ENCODE data around the gene IMMT.
"Not testable (repeated sequence)": the region's sequence is repeated elsewhere in the genome, so short reads cannot be mapped to it uniquely, and the experiment has no call there.

The IMMT gene

DNA sequence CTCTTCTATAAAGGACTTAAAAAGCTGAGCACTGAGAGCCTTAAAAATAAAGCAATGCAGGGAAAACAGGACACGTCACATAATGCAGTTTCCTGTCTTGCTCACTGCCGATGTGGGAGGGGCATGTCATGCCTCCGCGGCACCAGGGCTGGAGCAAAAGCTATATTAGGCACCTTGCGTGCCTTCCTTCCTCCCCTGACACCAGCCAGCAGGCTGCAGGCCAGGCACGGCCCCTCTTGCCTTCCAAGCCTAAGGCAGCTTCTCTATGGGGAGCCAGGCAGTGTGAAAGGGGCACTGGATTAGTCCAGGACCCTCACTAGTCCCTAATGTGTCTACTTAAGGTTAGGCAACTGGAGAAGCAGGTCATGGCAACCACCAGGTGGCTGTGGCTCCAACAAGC, 30.3 kb upstream of the IMMT start:
- DNase-seq = no peak

DNA sequence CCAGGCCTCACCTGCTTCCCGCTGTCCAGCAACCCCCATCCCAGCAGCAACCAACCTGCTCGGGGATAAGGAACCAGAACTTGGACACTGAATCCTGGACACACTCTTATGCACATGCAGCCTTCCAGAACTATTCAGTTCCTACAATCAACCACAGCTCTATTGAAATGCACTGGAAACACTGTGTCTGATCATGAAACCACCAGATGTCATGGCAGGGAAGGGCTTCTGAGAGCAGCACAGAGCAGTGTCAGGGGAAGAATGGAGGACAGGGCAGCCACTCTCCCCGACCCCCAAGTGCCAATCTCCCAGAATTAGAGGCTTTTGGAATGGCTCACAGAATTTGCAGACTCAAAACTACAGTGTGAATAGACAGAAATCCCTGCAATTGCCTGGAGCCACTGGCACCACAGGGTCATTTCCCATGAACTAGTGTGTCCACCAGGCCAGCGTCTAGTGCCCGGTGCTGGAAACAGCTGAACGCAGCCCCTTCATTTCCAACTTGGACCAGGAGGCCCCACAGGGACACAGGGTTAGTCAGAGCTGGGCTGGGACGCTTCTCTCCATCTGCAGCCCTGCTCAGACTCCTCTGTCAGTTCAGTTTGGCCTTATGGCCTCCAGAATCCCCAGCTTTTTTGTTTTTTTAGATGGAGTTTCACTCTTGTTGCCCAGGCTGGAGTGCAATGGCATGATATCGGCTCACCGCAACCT, 29.5 kb upstream of the IMMT start:
- no peak for DNase-seq

DNA sequence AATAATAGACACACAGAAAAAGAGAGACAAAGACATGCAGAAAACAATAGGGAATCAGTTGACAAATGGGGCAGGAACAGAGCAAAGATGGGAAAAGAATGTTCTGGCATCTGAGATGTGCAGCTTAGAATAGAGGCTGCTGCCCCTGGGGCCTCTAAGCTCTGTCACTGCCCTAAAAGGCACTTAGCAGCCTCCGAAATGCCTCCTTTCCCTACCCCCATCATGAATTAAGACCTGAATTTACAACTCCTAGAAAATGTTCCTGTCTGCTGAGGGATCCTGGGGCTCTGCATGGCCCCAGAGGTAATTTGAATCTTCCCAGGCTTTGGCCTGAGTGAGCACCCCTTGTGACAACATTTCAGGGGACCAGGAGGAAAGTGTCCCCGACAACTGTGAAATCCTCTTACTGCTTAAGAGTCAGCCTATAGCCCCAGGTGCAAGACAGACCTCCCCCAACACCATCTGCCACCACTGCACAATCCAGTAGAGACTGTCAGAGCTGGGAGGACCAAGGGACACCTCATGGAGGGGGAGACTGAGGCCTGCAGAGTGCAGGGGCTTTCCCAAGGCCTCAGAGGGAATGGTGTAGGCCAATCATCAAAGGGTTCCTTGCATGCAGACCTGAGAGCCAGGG, 28.8 kb upstream of the IMMT start:
- DNase-seq = no peak

DNA sequence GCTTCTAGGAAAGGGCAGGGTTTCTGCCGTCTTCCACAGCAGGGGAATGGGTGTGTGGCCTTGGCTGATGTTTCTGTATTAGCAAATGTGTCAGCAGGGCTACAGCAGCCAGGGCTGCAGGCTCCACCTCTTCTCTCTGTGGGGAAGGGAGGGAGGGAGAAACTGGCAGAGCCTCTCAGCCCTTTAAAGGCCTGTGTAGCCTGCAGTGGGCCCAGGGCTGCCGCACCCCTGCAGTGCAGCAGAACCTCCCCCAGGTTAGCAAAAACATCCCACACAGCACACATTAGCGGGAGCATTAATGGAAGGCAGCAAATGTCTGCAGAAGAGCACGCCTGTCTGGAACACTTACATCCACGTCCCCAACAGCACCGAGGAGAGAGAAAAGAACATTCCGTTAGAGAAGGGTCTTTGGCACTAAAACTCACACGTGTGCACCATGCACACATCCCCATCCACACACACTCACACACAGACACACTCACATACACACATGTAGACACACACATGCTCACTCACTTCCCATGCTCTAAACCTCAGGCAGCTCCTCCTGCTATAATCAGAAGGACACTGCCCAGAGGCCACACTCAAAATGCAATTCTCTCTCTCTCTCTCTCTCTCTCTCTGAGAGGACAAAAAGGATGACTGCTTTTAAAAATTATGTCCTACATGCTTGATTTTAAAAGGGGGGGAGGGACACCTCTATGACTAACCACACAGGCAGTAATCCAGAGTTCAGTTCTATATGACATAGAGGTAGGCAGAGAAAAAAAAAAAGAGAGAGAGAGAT, 28.1 kb upstream of the IMMT start:
- no peak for DNase-seq

DNA sequence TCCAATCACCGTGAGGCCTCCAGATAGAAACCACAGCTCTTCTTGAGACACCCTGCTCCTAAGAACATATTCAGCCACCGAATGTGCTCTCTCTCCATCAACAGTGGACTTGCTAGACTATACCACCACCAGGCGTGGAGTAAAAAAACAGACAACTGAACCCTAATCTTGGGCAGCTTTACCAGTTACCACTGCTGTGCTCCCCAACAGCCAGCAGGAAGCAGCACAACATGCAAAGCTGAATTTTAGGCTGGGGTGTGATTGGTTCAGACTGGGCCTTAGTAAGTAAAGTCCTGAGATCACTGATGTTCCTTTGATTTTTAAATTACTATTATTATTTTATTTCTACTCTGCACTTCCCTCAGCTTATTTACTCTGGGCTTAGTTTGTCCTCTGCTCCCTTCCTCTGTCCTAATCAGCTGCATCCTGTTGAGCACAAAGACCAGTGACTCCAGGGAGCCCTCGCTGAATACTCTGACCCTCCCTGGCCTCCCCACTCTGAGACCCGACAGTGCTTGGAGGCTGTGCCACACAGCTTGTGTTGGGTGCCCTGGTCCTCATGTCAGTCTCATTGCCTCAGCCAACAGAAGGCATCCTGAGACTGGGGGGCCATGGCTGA, 25.9 kb upstream of the IMMT start:
- peak; percentile 47 to 71 for DNase-seq

DNA sequence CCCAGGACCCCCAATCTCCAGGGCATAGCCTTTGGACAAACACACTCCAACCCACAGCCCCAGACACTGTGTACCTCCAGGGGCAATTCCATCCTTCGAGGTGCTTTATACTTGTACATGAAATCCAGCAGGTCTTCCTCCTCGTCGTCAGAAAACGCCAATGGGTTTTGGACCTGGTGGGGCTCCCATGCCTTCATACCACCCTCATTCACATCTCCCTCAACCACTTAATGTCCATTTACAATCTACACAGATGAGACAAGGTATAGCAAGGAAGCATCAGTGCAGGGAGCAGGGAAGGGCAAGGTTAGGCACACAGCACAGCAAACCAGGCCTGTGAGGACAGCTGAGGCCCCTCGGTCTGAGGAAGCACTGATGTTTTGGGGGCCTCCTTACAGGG, 24.6 kb upstream of the IMMT start:
- no peak for DNase-seq

DNA sequence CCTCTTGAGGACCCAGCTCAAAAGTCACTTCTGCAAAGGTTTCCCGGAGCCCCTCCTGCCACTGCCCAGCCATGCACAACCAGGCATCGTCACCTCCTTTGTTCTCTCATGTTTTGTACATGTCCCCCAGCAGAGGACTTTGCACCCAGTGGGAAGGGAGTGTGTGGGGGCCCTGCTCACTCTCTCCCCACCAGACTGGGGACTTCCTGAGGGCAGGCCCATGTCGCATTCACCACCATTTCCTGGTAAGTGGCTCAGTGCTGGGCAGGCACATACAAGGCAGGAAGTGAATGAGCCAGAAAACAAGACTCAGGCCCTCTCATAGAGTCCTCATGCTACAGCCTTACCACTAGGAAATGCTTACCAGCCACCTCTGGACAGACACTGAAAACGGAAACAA, 22.9 kb upstream of the IMMT start:
- no peak for DNase-seq

DNA sequence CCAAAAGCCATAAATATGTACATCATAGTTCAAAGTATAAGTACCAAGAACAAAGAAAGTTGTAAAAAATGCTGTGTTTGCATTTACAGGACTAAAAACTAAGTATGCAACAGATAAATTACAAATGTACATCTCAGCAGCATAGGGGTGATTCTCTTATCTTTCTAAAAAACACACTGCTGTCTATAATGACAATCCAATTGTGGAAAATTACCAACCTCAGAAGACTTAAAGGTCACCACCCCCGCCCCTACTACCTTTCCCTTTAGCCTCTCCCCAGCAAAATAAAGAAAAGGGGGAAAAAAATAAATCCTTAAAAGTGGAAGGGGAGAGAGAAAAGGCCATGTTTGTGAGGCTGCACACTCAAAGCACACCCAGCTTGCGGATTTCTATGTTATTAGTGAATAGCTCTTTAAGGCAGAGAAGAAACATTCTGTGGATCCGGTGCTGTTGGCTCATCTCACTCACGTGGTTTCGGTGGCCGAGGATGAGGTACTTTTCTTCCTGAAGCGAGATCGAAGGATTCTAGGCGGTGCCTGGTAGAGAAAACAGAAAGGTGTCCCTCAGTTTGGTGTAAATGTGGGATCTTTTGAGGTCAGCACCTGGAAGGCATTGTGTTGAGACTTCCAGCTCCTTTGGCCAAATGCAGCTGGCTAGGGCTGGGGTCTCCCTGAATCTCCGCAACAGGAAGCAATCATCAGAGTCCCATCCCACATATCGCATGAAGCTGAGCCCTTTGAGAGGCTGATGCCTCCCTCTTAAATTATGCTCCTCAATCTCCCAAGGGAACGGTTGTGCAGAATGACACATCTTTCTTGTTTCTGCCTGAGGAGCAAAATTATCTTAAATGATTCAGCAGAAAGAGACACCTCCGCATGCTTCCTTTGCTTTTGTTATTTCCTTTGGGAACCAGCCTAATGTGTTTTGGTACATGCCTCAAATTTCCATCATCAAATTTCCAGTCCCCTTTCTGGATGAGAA, 21.6 kb upstream of the IMMT start:
- no peak for DNase-seq

DNA sequence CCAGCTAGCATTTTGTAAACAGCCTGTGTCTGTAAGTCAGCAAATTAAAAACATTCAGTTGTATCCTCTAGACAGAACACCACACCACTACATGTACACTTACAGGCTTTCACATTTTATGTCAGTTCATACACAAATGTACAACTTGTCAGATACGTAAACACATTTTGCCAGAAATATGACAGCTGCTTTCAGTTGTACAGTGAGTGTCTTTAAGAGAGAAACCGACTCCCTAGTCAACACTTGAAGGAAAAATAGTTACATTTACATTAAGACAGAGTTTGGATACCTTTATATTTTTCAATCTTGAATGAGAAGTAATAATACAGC, 19.2 kb upstream of the IMMT start:
- DNase-seq = no peak

DNA sequence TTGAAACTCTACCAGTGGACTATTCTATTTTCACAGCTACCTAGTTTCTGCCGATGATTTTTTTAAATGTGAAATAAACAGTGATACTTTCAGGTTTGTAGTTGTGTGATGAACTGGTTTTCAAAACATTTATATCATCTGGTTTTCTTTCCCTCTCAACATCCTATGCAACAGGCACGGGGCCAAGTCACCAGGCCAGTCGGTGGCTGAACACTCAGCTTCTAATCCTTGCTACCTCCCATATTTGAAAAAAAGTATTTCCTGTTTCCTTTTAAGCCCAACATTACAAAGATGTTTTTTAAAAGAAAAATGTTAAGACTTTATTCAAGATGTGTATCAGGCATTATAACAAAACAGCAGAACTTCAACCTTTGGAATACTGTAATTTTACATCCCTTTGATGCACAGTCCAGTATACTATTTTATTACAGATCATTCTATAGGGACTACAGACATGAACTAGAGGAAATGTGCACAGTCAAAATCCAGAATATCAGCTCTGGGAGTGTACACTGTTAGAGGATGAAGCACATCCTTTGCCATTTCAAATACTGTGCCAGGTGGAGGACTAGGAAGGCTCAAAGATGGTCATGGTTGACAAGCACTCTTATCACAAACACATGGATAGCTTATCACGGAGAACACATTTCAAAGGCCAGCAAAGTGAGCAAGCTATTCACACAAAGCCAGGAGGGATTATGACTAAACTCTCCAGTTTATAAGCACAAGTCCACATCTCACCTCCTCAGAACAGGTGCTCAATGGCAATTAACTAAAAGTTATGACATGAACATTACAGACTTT, 18.6 kb upstream of the IMMT start:
- no peak for DNase-seq

DNA sequence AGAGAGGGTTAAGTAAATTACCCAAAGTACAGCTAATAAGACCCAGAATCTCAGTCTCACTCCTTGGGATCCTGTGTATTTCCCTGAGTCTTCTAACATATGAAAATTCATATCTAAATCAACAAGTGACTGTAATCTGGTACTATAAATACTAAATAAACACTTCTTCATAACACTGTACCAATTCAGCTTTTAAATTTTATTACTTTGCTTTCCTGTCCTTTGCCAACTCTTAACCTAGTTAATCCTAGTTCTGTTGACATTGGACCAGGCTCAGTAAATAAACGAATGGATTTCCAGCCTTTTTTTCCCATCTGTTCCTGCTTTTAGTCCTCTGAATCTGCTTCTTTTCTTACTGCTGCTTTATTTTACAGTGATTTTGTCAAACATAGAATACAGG, 17.8 kb upstream of the IMMT start:
- no peak for DNase-seq

DNA sequence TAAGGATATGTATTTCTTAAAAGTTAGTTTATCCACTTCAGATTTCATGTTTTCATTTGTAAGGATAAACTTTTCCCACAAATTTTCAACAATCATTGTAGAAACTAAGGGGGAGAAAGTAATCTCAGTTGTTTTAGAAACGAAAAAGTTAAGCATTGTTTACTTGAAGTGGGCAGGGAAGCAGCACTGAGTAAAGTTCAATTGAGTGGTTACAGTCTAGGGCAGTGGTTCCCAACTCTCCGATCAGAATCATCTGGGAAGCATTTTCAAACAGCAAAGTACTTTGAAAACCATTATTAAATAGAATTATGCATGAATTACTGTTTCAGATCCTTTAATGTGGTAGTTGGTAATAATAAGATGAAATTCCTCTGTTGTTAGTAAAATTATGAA, 16.5 kb upstream of the IMMT start:
- no peak for DNase-seq

DNA sequence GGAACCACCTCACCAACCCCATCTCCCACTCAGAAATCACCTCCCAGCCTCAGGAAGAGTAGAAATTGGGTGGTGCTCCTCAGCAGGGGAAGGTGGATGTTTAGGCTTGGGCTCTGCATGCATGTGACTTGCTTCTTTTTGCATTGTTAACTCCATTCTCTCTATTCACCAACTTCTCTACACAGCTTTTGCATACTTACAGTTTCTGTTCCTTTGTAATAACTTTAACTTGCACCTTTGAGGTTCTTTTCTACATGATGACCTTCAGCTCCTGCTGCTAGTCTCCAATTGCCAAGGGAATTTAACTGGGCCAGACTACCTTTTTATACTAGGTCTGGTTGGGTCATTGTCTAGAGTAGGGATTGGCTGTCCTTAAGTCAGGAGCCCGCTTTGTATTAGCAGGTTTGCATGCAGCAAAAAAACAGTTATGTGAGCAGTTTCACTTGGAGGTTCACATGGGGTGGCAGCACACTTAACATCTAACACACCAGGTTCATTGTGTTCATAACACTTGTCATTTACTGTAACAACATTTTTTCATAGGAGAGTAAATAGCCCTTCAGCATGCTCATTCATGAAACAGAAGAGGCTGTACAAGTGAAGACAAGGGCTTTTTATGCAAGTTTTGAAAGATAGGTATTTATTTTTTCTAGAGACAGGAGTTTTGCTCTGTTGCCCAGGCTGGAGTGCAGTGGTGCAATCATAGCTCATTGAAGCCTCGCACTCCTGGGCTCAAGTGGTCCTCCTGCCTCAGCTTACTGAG, 16.0 kb upstream of the IMMT start:
- DNase-seq = no peak

DNA sequence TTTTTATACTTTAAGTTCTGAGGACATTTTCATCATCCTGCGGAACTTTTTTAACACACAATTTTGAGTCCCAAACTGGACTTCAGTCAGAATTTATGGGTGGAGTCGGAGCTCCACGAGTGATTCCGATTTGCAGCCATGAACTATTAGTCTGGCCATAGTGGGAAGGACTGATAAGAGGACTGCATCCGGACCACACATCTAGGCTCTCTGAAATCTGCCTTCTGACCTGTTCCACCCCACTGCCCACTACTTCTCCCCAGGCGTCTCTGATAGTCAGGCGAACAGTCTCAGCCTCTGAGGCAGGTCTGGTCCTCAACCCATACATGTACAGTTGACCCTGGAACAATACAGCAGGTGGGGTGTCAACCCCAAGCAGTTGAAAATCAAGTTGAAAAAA, 9.2 kb upstream of the IMMT start:
- no peak for DNase-seq

DNA sequence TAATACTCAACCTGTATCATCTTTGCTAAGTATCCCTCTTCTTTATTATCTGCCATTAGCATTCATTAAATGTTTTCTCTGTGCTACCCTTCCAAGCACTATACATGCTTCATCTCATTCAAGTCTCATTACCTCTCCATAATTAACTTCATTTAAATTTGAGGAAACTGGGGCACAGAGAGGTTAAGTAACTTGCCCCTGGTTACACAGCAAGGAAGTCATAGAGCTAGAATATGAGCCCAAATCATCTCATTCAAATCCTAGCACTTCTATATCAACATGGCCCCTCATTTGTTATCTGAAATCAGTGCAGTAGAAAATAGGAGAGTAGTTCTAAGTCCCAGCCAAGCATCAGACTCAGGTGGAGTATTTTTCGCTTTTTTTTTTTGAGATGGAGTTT, 8.4 kb upstream of the IMMT start:
- DNase-seq = no peak

DNA sequence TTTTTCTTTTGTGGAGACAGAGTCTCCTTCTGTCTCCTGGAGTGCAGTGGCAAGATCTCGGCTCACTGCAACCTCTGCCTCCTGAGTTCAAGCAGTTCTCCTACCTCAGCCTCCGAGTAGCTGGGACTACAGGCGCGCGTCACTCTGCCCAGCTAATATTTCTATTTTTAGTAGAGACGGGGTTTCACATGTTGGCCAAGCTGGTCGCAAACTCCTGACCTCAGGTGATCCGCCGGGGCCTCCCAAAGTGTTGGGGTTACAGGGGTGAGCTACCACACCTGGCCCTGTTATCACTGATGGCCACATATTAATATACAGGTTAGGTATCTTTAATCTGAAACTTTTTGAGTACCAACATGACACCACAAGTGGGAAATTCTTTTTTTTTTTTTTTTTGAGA, 7.4 kb upstream of the IMMT start:
- DNase-seq = no peak

DNA sequence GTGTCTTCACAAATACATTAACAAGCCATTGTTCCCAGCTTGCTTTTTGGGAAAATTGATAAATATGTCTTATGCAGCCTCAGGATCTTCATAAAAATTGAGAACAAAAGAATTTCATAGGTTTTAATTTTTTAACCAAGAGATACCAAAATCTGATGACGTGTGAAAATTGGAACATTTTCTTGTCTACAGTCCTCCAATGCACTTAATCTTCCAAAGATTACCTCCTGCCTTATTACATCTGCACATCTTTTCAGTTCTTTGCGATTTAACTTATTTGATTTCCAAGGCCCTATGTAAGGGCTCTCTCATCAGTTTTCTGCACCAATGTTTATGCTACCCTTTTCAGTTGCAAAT, 7.1 kb upstream of the IMMT start:
- no peak for DNase-seq

DNA sequence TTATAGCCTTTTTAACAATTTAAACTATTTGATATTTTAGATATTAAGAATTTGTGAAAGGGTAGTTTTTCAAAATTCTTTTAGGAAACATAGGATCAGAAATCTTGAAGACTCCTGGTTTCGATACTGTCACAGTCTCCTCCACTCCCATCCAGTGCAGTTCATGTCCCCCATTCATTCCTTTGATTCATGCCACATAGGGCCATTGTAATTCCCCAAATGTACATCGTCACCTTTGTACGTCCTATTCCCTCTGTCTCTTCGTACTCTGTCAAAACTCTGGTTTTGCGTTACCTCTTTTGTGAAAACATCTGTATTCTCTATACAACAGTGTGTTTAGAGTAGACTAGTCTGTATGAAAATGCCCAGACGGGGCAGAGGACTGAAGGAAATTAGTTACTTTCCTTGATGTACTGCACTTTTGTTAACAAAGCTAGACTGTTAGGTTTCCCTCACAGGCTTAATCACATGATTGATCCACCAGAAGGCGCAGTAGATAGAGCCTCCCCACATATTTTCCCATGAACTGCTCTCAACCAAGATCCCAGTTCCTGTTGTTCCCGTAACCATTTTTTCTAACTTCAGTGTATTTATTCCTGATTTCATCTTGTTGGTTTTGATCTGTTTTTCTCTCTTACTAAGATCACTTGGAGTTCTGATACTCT, 6.5 kb upstream of the IMMT start:
- DNase-seq = peak in 1 of 2 experiments; percentile 8

DNA sequence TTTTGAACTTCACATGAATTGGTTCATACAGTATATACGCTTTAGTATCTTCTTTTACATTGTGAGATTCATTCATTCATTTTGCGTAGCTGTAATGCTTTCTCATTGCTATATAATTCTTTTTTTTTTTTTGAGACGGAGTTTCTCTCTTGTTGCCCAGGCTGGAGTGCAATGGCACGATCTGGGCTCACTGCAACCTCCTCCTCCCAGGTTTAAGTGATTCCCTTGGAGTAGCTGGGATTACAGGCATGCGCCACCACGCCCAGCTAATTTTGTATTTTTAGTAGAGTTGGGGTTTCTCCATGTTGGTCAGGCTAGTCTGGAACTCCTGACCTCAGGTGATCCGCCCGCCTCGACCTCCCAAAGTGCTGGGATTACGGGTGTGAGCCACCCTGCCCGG, 5.3 kb upstream of the IMMT start:
- not testable (repeated sequence) for DNase-seq

DNA sequence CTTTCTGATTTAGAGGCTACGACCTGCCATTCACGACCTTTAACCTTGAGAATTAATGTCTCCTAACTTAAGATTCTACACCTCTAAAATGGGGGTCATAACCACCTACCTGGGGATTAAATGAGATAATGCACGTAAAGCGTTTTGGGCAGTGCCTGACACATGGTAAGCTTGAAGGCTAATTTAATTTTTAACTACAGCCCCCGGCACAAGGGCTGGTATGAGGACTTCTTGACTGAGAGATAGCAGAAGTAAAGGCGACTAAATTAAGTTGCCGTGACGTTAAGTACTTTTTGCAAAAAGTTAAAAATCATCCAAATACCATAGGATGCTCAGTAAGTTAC, 4.5 kb upstream of the IMMT start:
- DNase-seq = peak in 1 of 2 experiments; percentile 39
